ENCODE data around the gene SNX14.
A peak's percentile ranks its signal among the peaks of the same experiment; 100 is the strongest.
"Not testable (repeated sequence)": the region's sequence is repeated elsewhere in the genome, so short reads cannot be mapped to it uniquely, and the experiment has no call there.

SNX14 gene

DNA sequence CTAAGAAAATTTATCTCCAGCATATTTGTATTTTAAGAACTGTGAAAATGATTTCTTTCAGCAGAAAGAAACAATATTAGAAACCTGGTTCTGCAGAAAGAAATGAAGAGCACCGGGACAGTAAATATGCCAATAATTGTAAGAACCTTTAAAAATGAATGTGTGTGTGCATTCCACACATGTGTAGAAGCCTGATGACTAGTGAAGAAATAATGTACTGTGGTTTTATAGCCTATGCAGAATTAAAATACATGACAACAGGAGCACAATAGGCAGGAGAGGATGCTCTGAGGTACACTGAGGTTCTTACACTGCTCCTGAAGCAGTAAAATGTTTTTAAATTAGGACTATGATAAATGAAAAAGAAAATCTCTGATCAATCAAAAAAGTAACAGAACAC lies 48.9 kb downstream of the SNX14 start:
- Histone ChIP-seq H3K27ac (no peak overlapping the region), H3K4me3 (no peak overlapping the region)

GRCh38 chr6:85537055-85537494 lies 56.6 kb downstream of the SNX14 start:
- Histone ChIP-seq H3K27ac (no peak overlapping the region), H3K4me3 (no peak overlapping the region)

DNA sequence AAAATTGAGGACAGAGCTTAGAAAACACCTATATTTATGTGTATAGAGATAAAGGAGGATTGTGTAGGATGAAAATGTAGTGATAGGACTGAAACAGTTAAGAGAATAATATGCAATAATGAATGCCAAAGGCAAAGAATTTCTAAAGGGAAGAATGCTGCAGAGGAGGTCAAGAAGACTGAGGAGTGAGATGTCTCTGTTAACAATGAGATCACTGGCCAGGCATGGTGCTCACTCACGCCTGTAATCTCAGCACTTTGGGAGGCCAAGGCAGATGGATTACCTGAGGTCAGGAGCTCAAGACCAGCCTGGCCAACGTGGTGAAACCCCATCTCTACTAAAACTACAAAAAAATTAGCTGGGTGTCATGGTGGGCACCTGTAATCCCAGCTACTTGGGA lies 69.4 kb downstream of the SNX14 start:
- H3K4me3 ChIP-seq, H3K27ac ChIP-seq: not testable (repeated sequence)

DNA sequence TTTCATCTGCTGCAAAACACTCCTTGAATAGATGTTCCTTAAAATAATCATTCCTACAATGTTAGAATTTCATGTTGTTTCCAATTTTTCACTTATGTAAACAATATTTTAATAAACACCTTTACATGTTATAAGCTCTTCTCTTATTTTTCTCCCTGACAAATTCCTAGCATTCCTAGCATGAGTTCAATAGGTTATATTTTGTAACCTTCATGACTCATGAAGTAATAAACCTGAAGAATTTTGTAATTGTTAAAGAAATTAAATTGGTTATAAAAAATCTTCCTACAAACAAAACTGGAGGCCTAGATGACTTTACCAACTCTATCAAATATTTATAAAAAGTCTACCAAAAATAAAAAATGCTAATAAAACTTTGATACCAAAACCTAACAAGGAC lies 77.5 kb downstream of the SNX14 start:
- H3K27ac ChIP-seq, result no peak overlapping the region
- no peak overlapping the region for H3K4me3 ChIP-seq

GRCh38 chr6:85506441-85507093 lies 87.1 kb downstream of the SNX14 start:
- no peak overlapping the region for H3K27ac ChIP-seq
- H3K4me3 ChIP-seq, result no peak overlapping the region

DNA sequence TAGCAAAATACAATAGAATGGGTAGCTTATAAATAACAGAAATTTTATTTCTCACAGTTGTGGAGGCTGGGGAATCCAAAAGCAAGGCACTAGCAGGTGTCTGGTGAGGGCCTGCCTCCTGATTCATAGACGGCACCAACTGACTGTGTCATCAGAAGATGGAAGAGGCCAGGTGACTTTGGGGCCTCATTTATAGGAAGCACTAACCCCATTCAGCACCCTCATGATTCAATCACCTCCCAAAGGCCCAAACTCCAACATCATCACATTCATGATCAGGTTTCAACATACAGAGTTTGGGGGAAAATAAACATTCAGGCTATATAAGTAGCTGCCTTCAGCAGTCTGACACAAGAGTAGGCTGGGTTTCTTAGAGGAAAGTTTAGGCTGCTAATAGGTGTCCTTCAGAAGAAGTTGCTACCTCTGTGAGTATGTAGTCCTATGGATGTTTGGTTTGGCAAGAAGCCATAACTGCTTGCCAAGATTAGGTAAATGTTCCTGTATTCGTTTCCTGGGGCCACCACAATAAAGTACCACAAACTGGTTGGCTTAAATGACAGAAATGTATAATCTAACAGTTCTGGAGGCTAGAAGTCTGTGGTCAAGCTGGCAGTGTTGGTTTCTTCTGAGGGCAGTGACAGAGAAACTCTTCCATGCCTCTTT lies 94.9 kb downstream of the SNX14 start:
- H3K4me3 ChIP-seq, result no peak overlapping the region
- H3K27ac ChIP-seq, result no peak overlapping the region

GRCh38 chr6:85496856-85497255 lies 96.8 kb downstream of the SNX14 start:
- Histone ChIP-seq H3K27ac (no peak overlapping the region), H3K4me3 (no peak overlapping the region)

DNA sequence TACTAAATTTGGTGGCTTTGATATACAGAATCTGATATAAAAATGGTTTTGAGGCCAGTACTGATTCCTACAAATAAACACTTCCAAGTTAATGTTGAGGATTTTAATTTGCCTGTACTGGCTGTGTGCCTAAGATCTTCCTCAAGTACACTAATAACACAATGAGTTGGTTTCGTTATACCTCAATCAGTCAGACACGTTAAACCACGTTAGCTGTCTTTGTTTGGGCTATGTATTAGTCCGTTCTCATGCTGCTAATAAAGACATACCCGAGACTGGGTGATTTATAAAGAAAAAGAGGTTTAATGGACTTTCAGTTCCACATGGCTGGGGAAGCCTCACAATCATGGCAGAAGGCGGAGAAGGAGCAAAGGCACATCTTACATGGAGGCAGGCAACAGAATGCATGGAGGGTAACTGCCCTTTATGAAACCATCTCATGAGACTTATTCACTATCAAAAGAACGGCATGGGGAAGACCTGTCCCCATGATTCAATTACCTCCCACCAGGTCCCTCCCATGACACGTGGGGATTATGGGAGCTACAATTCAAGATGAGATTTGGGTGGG lies 97.6 kb downstream of the SNX14 start:
- H3K27ac ChIP-seq, result no peak overlapping the region
- H3K4me3 ChIP-seq, result no peak overlapping the region

DNA sequence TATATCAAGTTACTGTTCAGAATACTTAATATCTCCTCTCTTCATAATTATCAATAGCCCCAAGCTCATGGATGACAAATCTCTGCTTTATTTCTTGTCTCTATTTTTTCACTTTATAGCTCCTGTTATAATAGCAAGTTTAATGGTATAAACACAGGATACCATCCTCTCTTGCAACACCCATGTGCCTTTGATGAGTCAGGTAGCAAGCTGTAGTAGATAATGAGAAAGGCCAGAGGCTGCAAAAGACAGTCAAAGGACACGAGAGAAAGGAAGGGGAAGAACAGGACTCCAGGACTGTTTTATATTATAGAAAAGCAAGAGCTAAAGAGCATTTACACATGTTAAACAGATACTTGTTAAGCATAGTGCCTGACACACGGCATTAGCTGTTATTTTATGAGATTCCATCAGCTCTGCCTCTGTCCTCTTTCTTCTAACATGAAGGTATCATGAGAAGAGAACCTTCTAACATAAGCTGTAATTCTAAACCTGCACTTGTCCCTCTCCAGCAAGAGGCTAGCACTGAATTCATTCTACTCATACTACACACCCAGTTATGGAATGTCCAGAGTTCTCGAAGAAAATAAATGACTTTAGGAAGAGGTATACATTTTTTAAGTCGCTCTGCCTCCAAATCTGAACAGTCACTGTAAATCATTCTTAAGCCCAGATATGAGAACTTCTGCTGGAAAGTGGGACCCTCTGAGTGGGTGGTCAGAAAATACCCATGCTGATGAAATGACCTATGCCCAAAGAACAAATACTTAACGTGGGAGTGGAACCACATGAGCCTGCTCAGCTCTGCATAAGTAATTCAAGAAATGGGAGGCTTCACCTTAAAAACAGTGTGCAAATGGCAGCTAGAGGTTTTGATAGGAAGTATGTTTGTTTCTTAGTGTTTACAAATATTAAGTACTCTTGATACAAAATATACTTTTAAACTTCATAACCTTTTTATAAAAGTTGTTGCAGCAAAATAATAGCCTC lies 98.8 kb downstream of the SNX14 start:
- no peak overlapping the region for H3K4me3 ChIP-seq
- H3K27ac ChIP-seq, result no peak overlapping the region

- no peak overlapping the region for H3K4me3 ChIP-seq
- H3K27ac ChIP-seq, result no peak overlapping the region
Observed at GRCh38 chr6:85493389-85493788, 100.3 kb downstream of the SNX14 start.

DNA sequence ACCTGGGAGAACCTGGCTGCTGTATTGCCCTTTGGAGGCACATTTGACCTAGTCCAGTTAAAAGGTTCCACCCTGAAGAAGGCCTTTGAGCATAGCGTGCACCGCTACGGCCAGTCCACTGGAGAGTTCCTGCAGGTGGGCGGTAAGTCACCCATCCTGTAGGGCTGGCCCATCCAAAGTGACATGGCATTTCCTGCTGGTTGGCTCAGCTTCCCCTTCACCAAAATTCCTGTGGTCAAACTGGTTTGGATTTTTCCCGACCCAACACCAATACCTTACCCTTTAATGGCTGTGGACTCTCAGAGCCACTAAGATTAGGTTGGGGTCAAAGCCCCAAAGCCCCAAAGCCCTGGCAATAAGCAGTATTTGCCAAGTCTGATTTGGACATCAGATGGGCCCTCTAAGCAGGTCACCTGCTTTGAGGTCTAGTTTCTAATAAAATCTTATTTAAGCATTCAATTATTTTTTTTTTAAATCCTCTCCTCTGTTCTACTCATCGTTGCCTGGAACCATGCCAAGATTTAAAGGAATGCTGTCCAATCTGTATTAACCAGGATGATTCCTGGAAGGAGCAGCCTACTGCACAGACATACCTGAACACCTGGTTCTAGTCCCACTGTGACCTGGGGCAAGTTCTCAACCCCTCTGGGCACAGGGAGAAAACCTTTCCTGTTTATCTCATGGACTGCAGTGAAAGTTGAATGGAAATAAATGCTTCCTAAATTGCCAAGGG lies 103.0 kb downstream of the SNX14 start:
- H3K27ac ChIP-seq, result peak overlapping the region in 1 of 21 experiments; percentile 10
- no peak overlapping the region for H3K4me3 ChIP-seq

GRCh38 chr6:85484948-85485347 lies 108.7 kb downstream of the SNX14 start:
- Histone ChIP-seq H3K4me3 (no peak overlapping the region), H3K27ac (no peak overlapping the region)

DNA sequence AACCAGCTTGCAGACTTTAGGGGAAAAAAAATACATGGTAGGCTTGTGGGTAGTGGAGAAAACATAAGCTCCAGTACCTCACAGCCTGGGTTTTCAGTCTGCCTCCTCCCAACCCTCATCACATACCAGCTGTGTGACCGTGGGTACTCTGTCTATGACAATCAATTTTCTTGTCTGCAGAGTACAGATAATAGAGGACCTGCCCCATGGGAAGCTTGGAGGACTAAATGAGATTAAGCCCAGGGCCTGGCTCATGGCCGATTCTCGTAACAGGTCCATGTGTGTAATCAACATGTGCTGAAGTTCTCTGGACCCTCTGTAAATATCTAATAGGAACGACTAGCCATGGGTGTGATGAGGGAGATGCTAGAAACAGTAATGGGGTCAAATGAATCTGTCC lies 109.8 kb downstream of the SNX14 start:
- H3K4me3 ChIP-seq, result no peak overlapping the region
- H3K27ac ChIP-seq, result peak overlapping the region in 1 of 21 experiments; percentile 16

DNA sequence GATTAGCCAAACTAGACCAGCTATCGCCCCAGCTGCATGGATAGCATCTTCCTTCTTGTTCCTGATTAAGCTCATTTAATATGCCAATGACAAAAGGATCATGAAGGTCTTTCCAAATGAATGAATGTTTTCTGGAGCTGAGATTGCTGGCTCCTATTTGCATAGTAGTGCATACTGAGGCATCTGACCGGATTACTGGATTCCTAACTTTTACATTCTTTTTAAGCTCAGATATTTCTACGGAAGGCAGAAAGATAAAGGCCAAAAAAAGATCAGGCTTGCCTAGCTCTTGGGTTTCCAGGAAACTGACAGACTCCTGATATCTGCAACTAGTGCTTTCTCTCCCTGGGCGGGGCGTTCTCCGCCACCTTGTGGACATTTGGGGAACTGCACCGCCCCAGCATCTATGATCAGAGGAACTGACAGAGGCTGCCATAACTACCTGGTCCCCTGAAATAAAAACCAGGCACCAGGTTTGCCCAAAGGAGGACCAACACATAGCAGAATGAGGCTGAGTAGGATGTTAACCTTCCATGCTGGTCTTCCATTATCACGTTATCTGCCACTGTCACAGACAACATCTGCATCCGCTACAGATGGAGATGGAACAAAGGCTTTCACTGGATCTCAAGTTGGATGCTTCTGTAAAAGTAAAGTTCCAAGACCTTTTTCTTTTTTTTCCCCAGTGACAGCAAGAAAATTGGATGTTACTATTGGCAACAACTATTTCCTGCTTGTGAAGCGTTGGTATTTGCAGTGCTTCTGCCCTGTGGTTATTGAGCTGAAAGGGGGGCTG lies 110.6 kb downstream of the SNX14 start:
- H3K27ac ChIP-seq, result peak overlapping the region in 7 of 21 experiments; percentile 11 to 63 (median 31)
- no peak overlapping the region for H3K4me3 ChIP-seq

DNA sequence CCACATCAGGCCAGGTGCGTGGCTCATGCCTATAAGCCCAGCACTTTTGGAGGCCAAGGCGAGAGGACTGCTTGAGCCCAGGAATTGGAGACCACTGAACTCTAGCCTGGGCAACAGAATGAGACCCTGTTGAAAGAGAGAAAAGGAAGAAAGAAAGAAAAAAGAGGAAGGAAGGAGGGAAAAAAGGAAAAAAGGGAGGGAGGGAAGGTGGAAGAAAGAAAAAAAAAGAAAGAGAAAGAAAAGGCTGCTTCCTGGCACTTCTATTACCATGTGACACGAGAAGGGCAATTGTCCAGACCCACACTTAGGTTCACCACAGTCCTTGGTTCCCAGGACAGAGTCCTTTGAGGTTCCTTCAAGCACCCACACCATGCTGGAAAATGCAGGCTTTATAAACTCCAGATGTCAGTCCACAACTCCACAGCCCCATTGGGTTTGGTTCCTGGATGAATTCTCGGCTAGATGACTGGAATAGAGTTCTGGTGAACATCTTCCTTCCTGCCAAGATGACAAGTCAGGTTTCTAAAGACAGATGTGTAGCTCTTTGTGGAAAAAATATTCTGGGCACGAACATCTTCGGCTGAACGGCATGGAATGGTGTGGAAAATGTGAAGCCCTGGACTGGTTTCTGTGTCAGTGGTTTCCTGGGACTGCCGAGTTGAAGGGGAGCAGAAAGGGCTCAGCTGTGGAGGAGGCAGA lies 111.3 kb downstream of the SNX14 start:
- Histone ChIP-seq H3K4me3 (no peak overlapping the region), H3K27ac (peak overlapping the region in 12 of 21 experiments; percentile 20 to 77 (median 57))

- Histone ChIP-seq H3K4me3 (no peak overlapping the region), H3K27ac (no peak overlapping the region)
Observed at GRCh38 chr6:85479208-85479607, 114.5 kb downstream of the SNX14 start.

DNA sequence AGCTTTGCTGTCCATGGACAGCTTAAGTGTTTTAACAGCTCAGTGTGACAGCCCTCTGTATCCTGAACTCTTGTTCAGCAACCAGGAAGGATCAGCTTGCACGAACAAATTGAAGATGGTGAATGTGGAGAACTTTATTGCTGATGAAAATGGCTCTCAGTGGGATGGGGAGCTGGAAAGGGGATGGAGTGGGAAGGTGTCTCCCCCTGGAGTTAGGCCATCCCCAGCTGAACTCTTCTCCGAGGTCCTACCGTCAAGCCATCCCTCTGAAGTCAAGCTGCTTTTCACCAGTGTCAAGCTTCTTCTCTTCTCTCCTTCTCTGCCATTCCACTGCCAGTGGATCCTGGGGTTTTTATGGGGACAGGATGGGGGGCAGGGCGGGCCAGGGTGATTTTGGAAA lies 117.1 kb downstream of the SNX14 start:
- Histone ChIP-seq H3K4me3 (no peak overlapping the region), H3K27ac (no peak overlapping the region)

DNA sequence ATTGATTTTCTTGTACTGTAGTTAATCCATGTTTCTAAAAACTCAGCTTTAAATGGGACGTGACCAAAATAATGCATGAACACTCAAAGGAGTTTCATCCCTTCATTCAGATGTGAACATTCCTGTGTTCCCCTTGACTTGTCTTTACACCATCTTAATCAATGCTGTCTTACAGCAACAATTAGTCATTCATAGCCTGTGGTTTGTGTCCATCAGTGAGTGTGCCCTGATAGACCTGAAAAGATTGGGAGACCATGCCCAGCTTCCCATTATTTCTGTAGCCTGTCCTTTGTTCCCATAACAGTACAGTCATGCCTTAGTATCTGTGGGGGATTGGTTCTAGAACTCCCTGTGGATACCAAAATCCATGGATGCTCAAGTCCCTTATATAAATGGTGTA lies 119.9 kb downstream of the SNX14 start:
- Histone ChIP-seq H3K27ac (no peak overlapping the region), H3K4me3 (no peak overlapping the region)
